Measurements from ENCODE around the gene GCC2.

DNA sequence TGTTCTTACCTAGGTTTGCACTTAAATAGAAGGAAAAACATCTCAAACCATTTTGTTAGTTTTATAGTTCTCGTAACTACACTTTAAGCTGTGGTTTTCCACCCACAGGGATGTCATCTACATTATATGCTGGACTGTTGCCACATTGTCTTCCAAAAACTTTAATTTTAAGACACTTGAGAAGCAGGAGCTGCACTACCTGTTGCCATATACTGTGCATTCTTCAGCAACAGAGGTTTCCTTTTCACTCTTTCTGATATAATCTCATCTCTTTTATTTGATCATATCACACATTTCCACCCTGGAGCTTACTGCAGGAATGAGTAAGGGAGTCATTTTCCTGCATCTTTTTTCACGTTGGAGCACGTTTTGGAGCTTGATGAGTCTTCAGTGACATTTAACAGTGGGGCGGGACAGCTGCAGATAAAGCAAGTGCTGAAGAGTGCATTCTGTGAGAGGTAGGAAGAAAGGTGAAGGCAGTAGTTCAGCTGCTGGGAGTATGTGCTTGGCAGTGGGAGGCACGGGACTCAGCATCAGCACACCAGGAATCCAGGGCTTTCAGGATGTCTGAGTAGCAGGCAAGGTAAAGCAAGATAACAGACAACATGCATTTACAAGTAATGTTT is 89.1 kb downstream of the GCC2 start:
- TF ChIP-seq CTCF (IDR thresholded peaks at IDR 0.05) (no peak), EZH2 (IDR thresholded peaks at IDR 0.05) (no peak)
